Muscle layer of colon (tissue), 2 donors: ENCODE results near the gene CHD1L.
"Not testable (repeated sequence)": the region's sequence is repeated elsewhere in the genome, so short reads cannot be mapped to it uniquely, and the experiment has no call there.

Source experiments
- H3K27ac ChIP-seq: one replicate; pipeline ENCODE4 v1.7.0; 2013; ENCODE audit warnings: low read depth, mild to moderate bottlenecking, low read length, moderate library complexity
- H3K27me3 ChIP-seq, 2 donors: one replicate each; pipeline ENCODE4 v1.7.0; 2013; ENCODE audit warnings: low read length in 2 of 2, mild to moderate bottlenecking in 2 of 2; ENCODE audit not compliant: insufficient read depth in 2 of 2, control insufficient read depth in 1 of 2
- H3K36me3 ChIP-seq: one replicate; pipeline ENCODE4 v1.7.0; 2013; ENCODE audit warnings: mild to moderate bottlenecking, low read length; ENCODE audit not compliant: insufficient read depth
- H3K4me1 ChIP-seq: one replicate; pipeline ENCODE4 v1.7.0; 2013; ENCODE audit warnings: mild to moderate bottlenecking, low read length; ENCODE audit not compliant: insufficient read depth
- H3K4me3 ChIP-seq, 2 donors: one replicate each; pipeline ENCODE4 v1.7.0; 2013; ENCODE audit warnings: low read length in 2 of 2, low read depth in 1 of 2, mild to moderate bottlenecking in 1 of 2, moderate library complexity in 1 of 2
- H3K9ac ChIP-seq: one replicate; pipeline ENCODE4 v1.7.0; 2013; ENCODE audit warnings: low read length
- H3K9me3 ChIP-seq: one replicate; pipeline ENCODE4 v1.7.0; 2013; ENCODE audit warnings: mild to moderate bottlenecking, low read length
- donor health status: abdominal sarcoma.
- donor health status: Adenocarcinoma of cecum.

The CHD1L gene

GRCh38 chr1:147273409-147274336, 31.2 kb downstream of the CHD1L start:
- H3K4me3 ChIP-seq = no peak overlapping the region
- H3K9ac ChIP-seq = no peak overlapping the region
- H3K27ac ChIP-seq = no peak overlapping the region
- H3K27me3 ChIP-seq = no peaks in the 10 kb centered on the region
- H3K9me3 ChIP-seq = no peaks in the 10 kb centered on the region
- H3K36me3 ChIP-seq = peaks cover 49% of the 10 kb centered on the region
- H3K4me1 ChIP-seq = peaks cover 3% of the 10 kb centered on the region

- H3K36me3 ChIP-seq = peaks cover 59% of the 10 kb centered on the region
- H3K27ac ChIP-seq = no peak overlapping the region
- H3K27me3 ChIP-seq = no peaks in the 10 kb centered on the region
- no peaks in the 10 kb centered on the region for H3K4me1 ChIP-seq
- H3K9ac ChIP-seq = no peak overlapping the region
- no peak overlapping the region for H3K4me3 ChIP-seq
- no peaks in the 10 kb centered on the region for H3K9me3 ChIP-seq
These were observed 39.5 kb downstream of the CHD1L start for GRCh38 chr1:147281950-147282349.

GRCh38 chr1:147283011-147283410, 40.5 kb downstream of the CHD1L start:
- H3K27me3 ChIP-seq = no peaks in the 10 kb centered on the region
- no peaks in the 10 kb centered on the region for H3K4me1 ChIP-seq
- no peak overlapping the region for H3K4me3 ChIP-seq
- H3K9ac ChIP-seq = no peak overlapping the region
- no peaks in the 10 kb centered on the region for H3K9me3 ChIP-seq
- peaks cover 52% of the 10 kb centered on the region for H3K36me3 ChIP-seq
- H3K27ac ChIP-seq = no peak overlapping the region

- peaks cover 37% of the 10 kb centered on the region for H3K36me3 ChIP-seq
- no peak overlapping the region for H3K27ac ChIP-seq
- H3K4me1 ChIP-seq = no peaks in the 10 kb centered on the region
- H3K4me3 ChIP-seq = no peak overlapping the region
- H3K9me3 ChIP-seq = no peaks in the 10 kb centered on the region
- no peak overlapping the region for H3K9ac ChIP-seq
- no peaks in the 10 kb centered on the region for H3K27me3 ChIP-seq
These were observed 44.8 kb downstream of the CHD1L start for GRCh38 chr1:147287133-147287865.

GRCh38 chr1:147292012-147292411, 49.5 kb downstream of the CHD1L start:
- no peak overlapping the region for H3K27ac ChIP-seq
- peaks cover 53% of the 10 kb centered on the region for H3K36me3 ChIP-seq
- no peak overlapping the region for H3K9ac ChIP-seq
- H3K9me3 ChIP-seq = no peaks in the 10 kb centered on the region
- H3K4me3 ChIP-seq = no peak overlapping the region
- H3K27me3 ChIP-seq = no peaks in the 10 kb centered on the region
- no peaks in the 10 kb centered on the region for H3K4me1 ChIP-seq

- Histone ChIP-seq H3K27ac (no peak overlapping the region), H3K9ac (no peak overlapping the region), H3K4me1 (no peaks in the 10 kb centered on the region), H3K27me3 (no peaks in the 10 kb centered on the region), H3K4me3 (no peak overlapping the region), H3K36me3 (peaks cover 53% of the 10 kb centered on the region), H3K9me3 (no peaks in the 10 kb centered on the region)
These were observed 50.3 kb downstream of the CHD1L start for GRCh38 chr1:147292631-147293251.

GRCh38 chr1:147297438-147297837, 55.0 kb downstream of the CHD1L start:
- Histone ChIP-seq H3K9ac (no peak overlapping the region), H3K4me1 (no peaks in the 10 kb centered on the region), H3K27ac (no peak overlapping the region), H3K4me3 (no peak overlapping the region), H3K9me3 (peaks cover 5% of the 10 kb centered on the region), H3K36me3 (peaks cover 37% of the 10 kb centered on the region), H3K27me3 (no peaks in the 10 kb centered on the region)

- H3K27ac ChIP-seq, H3K36me3 ChIP-seq, H3K27me3 ChIP-seq, H3K4me3 ChIP-seq, H3K9ac ChIP-seq, H3K9me3 ChIP-seq, H3K4me1 ChIP-seq: not testable (repeated sequence)
These were observed 63.3 kb downstream of the CHD1L start for GRCh38 chr1:147305803-147306202.

GRCh38 chr1:147316968-147317367, 74.5 kb downstream of the CHD1L start:
- H3K4me3 ChIP-seq = no peak overlapping the region
- H3K27ac ChIP-seq = no peak overlapping the region
- no peaks in the 10 kb centered on the region for H3K36me3 ChIP-seq
- H3K27me3 ChIP-seq = no peaks in the 10 kb centered on the region
- H3K9me3 ChIP-seq = no peaks in the 10 kb centered on the region
- H3K4me1 ChIP-seq = no peaks in the 10 kb centered on the region
- H3K9ac ChIP-seq = no peak overlapping the region

GRCh38 chr1:147326933-147327687, 84.6 kb downstream of the CHD1L start:
- not testable (repeated sequence) for H3K36me3 ChIP-seq, H3K4me1 ChIP-seq, H3K27me3 ChIP-seq, H3K27ac ChIP-seq, H3K9me3 ChIP-seq, H3K4me3 ChIP-seq, H3K9ac ChIP-seq

- Histone ChIP-seq H3K9ac (no peak overlapping the region), H3K9me3 (no peaks in the 10 kb centered on the region), H3K27ac (no peak overlapping the region), H3K4me1 (no peaks in the 10 kb centered on the region), H3K27me3 (no peaks in the 10 kb centered on the region), H3K4me3 (no peak overlapping the region), H3K36me3 (no peaks in the 10 kb centered on the region)
These were observed 91.8 kb downstream of the CHD1L start for GRCh38 chr1:147334292-147334691.
